ENCODE results near the gene TGM6.

The TGM6 gene

DNA sequence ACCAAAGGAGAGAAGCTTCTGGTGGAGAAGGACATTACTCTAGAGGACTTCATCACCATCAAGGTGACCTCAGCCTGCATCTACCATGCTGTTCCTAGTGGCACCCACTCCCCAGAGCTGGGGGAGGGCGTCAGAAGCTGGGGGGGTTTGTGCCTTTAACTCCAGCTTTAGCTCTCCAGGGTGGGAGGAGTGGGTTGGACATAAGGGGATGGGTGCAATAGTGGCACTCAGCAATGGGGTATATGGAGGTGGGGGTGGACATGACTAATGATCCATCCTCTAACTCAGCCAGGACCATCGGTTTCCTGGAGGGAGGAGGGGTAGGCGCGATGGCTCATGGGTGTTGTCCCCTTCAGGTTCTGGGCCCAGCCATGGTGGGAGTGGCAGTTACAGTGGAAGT is 49.8 kb downstream of the TGM6 start:
- DNase-seq (ENCODE audit: low read depth): no peak
- no peak overlapping the region for H3K4me3 ChIP-seq (ENCODE audit: control insufficient read depth, low read depth, low read length)
- TF ChIP-seq CTCF (conservative IDR thresholded peaks at IDR 0.05; ENCODE audit: control insufficient read depth, insufficient read depth, low read depth, low read length): no peak

GRCh38 chr20:2431185-2431584 is 50.5 kb downstream of the TGM6 start:
- DNase-seq (ENCODE audit: low read depth): no peak
- TF ChIP-seq CTCF (conservative IDR thresholded peaks at IDR 0.05; ENCODE audit: control insufficient read depth, insufficient read depth, low read depth, low read length): no peak
- H3K4me3 ChIP-seq (ENCODE audit: control insufficient read depth, low read depth, low read length): no peak overlapping the region

- H3K4me3 ChIP-seq (ENCODE audit: control insufficient read depth, low read depth, low read length): no peak overlapping the region
- no peak for DNase-seq (ENCODE audit: low read depth)
- no peak for TF ChIP-seq CTCF (conservative IDR thresholded peaks at IDR 0.05; ENCODE audit: control insufficient read depth, insufficient read depth, low read depth, low read length)
Measured at GRCh38 chr20:2446845-2447244, 66.1 kb downstream of the TGM6 start.

DNA sequence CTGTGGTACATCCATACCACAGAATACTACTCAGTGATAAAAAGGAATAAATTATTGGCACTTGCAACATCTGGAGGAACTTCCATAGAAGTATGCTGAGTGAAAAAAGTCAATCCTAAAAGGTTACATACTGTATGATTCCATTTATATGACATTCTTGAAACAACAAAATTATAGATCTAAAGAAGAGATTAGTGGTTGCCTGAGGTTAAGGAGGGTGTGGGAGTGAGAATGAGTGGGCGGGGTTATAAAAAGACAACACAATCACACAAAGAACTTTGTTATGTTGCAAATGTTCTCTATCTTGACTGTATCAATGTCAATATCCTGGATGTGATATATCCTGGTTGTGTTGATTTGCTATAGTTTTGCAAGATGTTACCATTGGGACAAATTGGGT is 68.7 kb downstream of the TGM6 start:
- DNase-seq (ENCODE audit: low read depth): no peak
- no peak for TF ChIP-seq CTCF (conservative IDR thresholded peaks at IDR 0.05; ENCODE audit: control insufficient read depth, insufficient read depth, low read depth, low read length)
- no peak overlapping the region for H3K4me3 ChIP-seq (ENCODE audit: control insufficient read depth, low read depth, low read length)

DNA sequence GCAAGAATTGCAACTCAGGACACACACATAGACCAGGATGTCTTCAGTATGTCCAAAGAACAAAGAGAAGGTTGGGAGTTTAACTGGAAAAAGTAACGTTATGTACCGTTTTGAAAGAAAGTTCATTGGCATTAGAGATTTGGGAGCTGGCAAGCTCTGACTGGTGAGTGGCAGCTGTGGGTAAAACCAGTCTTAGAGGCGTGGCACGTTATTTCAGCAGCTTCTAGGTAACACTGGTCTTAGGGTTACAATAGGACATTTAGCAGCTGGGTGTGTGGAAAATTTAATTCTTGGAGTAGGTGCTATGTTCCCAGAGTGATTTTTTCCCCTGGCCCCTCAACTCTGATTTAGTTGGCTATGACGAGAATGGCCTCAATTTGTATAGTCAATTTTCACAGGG is 70.7 kb downstream of the TGM6 start:
- no peak for DNase-seq (ENCODE audit: low read depth)
- no peak for TF ChIP-seq CTCF (conservative IDR thresholded peaks at IDR 0.05; ENCODE audit: control insufficient read depth, insufficient read depth, low read depth, low read length)

DNA sequence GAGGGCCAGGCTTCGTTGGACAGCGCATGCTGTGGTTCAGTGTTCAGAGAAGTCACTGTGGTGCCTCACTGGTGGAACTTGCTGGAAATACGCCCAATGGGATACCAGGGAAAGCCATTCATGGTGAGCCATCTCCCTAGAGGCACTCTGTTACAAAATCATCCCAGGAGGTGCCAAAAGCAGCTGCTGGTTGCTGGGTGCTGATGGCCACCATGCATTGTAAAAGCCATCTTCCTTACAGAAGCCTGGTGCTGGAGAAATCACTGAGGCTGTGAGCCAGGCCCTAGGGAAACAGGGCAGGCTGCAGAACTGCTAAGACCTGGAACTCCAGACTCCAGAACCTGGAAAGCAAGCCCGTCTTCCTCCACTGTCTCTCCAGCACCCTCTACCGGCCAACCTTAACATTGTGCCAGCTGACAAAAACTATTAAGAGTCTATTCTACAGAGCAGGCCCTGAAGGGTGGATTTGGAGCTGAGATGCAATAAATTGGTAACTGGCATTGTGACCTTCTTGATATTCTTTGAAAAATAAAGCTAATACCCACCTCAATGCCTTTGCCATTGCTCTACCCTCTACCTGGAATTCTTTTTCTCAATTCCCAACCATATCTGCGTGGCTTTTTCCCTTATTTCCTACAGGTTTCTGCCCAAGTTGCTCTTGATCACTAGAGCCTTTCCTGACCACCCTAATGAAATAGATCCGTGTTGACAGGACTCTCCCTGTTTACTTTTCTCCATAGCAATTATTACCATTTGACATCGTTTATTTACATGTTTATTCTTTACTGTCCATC is 71.4 kb downstream of the TGM6 start:
- H3K4me3 ChIP-seq (ENCODE audit: control insufficient read depth, low read depth, low read length): no peak overlapping the region
- TF ChIP-seq CTCF (conservative IDR thresholded peaks at IDR 0.05; ENCODE audit: control insufficient read depth, insufficient read depth, low read depth, low read length): peak; percentile 99
- peak; percentile 80 for DNase-seq (ENCODE audit: low read depth)

More for the DNA sequence above, 70.7 kb downstream of the TGM6 start:
- no peak overlapping the region for H3K4me3 ChIP-seq (ENCODE audit: control insufficient read depth, low read depth, low read length)

Data from fibroblast of mammary gland (primary cell).